Upper lobe of left lung (tissue), 4 donors: ENCODE measurements around the gene F8A1.
"Not testable (repeated sequence)": the region's sequence is repeated elsewhere in the genome, so short reads cannot be mapped to it uniquely, and the experiment has no call there.

Experiments used
- POLR2A ChIP-seq, 4 donors: fragments of 450-650 bp; IDR thresholded peaks; one replicate each; pipeline ENCODE4 v1.5.1; 2016 to 2017; ENCODE audit warnings: antibody characterized with exemption in 4 of 4, mild to moderate bottlenecking in 2 of 4
- POLR2AphosphoS5 ChIP-seq, 2 donors: sonication (generic); formaldehyde crosslinking; IDR thresholded peaks; one replicate each; pipeline ENCODE4 v1.5.1; 2017; ENCODE audit warnings: antibody characterized with exemption in 2 of 2
- TF ChIP-seq, protein P1 (sequence below), 6 experiments: fragments of 450-650 bp in 4 of 6; fragments of 200-600 bp in 2 of 6; sonication (generic) in 2 of 6; IDR thresholded peaks; one replicate each; pipeline ENCODE4 v1.5.1; 2016 to 2019; ENCODE audit warnings: antibody characterized with exemption in 6 of 6

DNA sequence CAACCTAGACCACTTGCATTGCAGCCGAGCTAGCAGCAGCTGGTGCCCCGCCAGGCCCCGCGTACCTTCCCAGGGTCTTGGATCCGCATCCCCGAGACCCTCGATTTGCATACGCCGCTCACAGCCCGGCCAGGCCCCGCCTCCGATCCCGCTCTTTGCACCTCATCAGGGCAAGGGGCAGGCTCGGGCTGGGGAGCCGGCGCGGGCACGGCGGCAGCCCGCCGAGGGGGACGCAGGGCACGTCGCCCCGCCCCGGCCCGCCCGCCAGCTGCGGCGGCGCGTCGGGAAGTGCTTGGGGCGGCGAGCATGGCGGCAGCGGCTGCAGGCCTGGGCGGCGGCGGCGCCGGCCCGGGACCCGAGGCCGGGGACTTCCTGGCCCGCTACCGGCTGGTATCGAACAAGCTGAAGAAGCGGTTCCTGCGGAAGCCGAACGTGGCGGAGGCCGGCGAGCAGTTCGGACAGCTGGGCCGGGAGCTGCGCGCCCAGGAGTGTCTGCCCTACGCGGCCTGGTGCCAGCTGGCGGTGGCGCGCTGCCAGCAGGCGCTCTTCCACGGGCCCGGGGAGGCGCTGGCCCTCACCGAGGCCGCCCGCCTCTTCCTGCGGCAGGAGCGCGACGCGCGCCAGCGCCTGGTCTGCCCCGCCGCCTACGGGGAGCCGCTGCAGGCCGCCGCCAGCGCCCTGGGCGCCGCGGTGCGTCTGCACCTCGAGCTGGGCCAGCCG is at the start of gene F8A1:
- not testable (repeated sequence) for TF ChIP-seq POLR2A, POLR2AphosphoS5 (IDR thresholded peaks at IDR 0.05)
- TF ChIP-seq, protein P1, sequence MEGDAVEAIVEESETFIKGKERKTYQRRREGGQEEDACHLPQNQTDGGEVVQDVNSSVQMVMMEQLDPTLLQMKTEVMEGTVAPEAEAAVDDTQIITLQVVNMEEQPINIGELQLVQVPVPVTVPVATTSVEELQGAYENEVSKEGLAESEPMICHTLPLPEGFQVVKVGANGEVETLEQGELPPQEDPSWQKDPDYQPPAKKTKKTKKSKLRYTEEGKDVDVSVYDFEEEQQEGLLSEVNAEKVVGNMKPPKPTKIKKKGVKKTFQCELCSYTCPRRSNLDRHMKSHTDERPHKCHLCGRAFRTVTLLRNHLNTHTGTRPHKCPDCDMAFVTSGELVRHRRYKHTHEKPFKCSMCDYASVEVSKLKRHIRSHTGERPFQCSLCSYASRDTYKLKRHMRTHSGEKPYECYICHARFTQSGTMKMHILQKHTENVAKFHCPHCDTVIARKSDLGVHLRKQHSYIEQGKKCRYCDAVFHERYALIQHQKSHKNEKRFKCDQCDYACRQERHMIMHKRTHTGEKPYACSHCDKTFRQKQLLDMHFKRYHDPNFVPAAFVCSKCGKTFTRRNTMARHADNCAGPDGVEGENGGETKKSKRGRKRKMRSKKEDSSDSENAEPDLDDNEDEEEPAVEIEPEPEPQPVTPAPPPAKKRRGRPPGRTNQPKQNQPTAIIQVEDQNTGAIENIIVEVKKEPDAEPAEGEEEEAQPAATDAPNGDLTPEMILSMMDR (IDR thresholded peaks at IDR 0.05): not testable (repeated sequence)
